Activated CD4-positive, alpha-beta memory T cell treated with anti-CD3 and anti-CD28 coated beads for 36 hours (primary cell): ENCODE data around the gene TLK2. TPM values are rescaled to one million over a fixed set of nuclear protein-coding genes. Genes with fewer than 3 reads are reported as not detected.

Experiments used
- CTCF ChIA-PET: fragments of 350-600 bp; sonication (Branson Sonifier 250); formaldehyde crosslinking; loops from one replicate; lab custom pipeline; 2021; ENCODE audit warnings: antibody characterized with exemption, inconsistent platforms; lab: Charles Lee
- POLR2A ChIA-PET: fragments of 350-600 bp; sonication (Branson Sonifier 250); formaldehyde crosslinking; loops from one replicate; lab custom pipeline; 2021; ENCODE audit warnings: antibody characterized with exemption; lab: Charles Lee
- DNase-seq: peaks from one replicate; pipeline ENCODE4 v3.0.0-alpha.2; 2020
- H3K27ac Mint-ChIP-seq: one replicate; pipeline ENCODE4 v1.8.0; 2021; ENCODE audit warnings: mixed read lengths
- H3K27me3 Mint-ChIP-seq: one replicate; pipeline ENCODE4 v1.8.0; 2021; ENCODE audit warnings: mixed read lengths
- H3K36me3 Mint-ChIP-seq: one replicate; pipeline ENCODE4 v1.8.0; 2021; ENCODE audit warnings: mixed read lengths
- H3K4me1 Mint-ChIP-seq: one replicate; pipeline ENCODE4 v1.8.0; 2021; ENCODE audit warnings: low read depth, mixed read lengths
- H3K4me3 Mint-ChIP-seq: one replicate; pipeline ENCODE4 v1.8.0; 2021; ENCODE audit warnings: mild to moderate bottlenecking, mixed read lengths
- H3K9me3 Mint-ChIP-seq: one replicate; pipeline ENCODE4 v1.8.0; 2021; ENCODE audit warnings: mixed read lengths
- intact Hi-C: fragments of 100-400 bp; cut with micrococcal nuclease; formaldehyde crosslinking; loops from one replicate; pipeline ENCODE4 v1.15.1; 2023
- total RNA-seq, 2 experiments: library from RNA; stranded (reverse); gene quantifications; one replicate each; pipeline ENCODE4 v1.2.3, GENCODE V29; 2021

The TLK2 gene
- total RNA-seq, 2 experiments from 2014 or later: 30.7 to 31.6 TPM

- Mint-ChIP-seq H3K27ac (peak overlapping the region; percentile 74), H3K27me3 (peaks cover 13% of the 10 kb centered on the region), H3K4me1 (peaks cover 15% of the 10 kb centered on the region), H3K9me3 (no peaks in the 10 kb centered on the region), H3K4me3 (peak overlapping the region; percentile 78), H3K36me3 (peaks cover 3% of the 10 kb centered on the region)
- ChIA-PET POLR2A (interaction anchor here (1.1 kb wide), 1 partner anchor 25 kb away, joined by 3 read pairs; no protein-coding TSS in a partner anchor), CTCF (interaction anchor here (1.1 kb wide), 2 partner anchors 9 to 44 kb away, joined by 3 to 5 read pairs; no protein-coding TSS in a partner anchor)
- intact Hi-C loops: loop anchor here (2.0 kb wide), 1 partner anchor 25 kb away; no protein-coding TSS in a partner anchor
- DNase-seq: peak; percentile 58
Observed at GRCh38 chr17:62627904-62628633, 149.4 kb downstream of the TLK2 start.

DNA sequence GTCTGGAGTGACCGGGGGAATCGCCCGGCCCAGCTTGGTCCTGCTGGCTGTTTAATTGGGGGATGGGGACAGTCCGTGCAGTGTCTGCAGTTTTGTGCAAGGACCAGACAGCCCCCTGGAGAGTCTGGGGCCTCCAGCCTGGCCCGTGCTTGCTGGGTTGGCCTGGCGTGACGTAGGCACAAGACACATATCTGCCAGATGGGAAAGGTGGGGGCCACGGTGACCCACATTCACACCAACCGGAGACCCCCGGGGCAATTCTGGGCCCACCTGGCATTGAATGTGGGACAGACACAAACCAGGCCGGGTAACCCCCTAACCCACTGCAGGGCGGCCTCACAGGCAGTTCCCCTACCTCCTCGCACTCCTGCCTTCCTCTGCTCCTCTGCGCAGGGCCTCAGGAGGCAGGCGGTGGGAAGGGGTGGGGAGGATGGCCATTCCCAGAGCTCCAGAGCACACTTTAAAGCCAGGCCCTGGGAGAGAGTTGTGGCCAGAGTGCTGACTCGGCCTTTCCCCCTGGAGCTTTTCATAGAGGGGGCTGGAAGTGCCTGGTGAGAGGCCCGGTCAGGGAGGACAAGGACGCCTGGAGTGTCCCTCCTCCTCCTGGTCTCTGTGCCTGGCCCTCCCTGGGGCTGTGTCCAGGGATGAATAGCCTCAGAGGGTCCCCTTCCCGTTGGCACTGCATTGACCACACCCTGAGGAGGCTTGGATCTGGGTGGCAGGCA, 150.4 kb downstream of the TLK2 start:
- no peak overlapping the region for H3K27ac Mint-ChIP-seq
- intact Hi-C loops: loop anchor here (2.0 kb wide), 1 partner anchor 24 kb away; no protein-coding TSS in a partner anchor
- POLR2A ChIA-PET: interaction anchor here (1.1 kb wide), 1 partner anchor 24 kb away, joined by 3 read pairs; no protein-coding TSS in a partner anchor

GRCh38 chr17:62629556-62630364, 151.1 kb downstream of the TLK2 start:
- Mint-ChIP-seq H3K9me3 (no peaks in the 10 kb centered on the region), H3K27ac (no peak overlapping the region), H3K4me3 (peak overlapping the region; percentile 78), H3K4me1 (peaks cover 15% of the 10 kb centered on the region), H3K36me3 (peaks cover 3% of the 10 kb centered on the region), H3K27me3 (peaks cover 15% of the 10 kb centered on the region)
- CTCF ChIA-PET: interaction anchor here (1.1 kb wide), 2 partner anchors 11 to 42 kb away, joined by 3 to 5 read pairs; no protein-coding TSS in a partner anchor
- POLR2A ChIA-PET: no interaction called here
- intact Hi-C loops: loop anchor here (2.0 kb wide), 1 partner anchor 23 kb away; no protein-coding TSS in a partner anchor
- no peak for DNase-seq

More for the DNA sequence above, 150.4 kb downstream of the TLK2 start:
- CTCF ChIA-PET: interaction anchor here (1.1 kb wide), 2 partner anchors 10 to 43 kb away, joined by 3 to 5 read pairs; no protein-coding TSS in a partner anchor
- H3K27me3 Mint-ChIP-seq: peaks cover 15% of the 10 kb centered on the region
- DNase-seq: no peak
- peaks cover 15% of the 10 kb centered on the region for H3K4me1 Mint-ChIP-seq
- peaks cover 3% of the 10 kb centered on the region for H3K36me3 Mint-ChIP-seq
- peak overlapping the region; percentile 78 for H3K4me3 Mint-ChIP-seq
- H3K9me3 Mint-ChIP-seq: no peaks in the 10 kb centered on the region

DNA sequence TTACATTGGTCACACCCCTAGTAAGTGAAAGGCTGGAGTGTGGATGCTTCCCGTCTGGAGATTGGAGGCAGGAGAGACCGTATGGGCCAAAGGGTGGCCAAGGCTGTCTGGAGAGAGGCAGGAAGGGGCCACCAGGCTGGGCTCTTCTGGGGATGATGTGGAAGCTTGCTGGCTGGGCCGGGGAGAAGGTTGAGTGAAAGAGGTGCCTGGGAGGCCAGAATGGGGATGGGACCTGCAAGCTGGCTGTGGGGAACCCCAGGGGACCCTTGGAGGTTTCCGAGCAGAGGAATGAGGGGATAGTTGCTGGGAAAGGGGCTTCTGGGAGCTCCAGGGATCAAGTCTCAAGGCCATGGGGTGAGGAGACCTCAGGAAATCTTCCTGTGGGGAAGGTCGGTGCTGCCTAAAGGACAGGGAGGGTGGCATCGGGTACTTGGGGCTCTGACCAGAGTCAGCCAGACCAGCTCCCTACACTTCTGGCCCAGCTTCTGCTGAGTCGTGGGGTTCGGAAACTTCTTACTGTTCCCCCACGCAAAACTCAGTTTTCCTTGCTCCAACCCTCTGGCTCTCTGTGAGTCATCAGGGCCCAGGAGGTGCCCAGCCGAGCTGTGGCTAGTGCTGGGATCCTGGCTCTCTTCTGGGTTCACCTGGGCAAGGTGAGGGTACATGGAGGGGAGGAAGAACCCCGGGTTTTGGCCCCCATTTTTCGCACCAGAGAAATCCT, 151.9 kb downstream of the TLK2 start:
- intact Hi-C loops: no loop called here
- peaks cover 15% of the 10 kb centered on the region for H3K27me3 Mint-ChIP-seq
- H3K4me3 Mint-ChIP-seq: no peak overlapping the region
- peaks cover 15% of the 10 kb centered on the region for H3K4me1 Mint-ChIP-seq
- H3K36me3 Mint-ChIP-seq: peaks cover 3% of the 10 kb centered on the region
- ChIA-PET CTCF (interaction anchor here (0.7 kb wide), 1 partner anchor 42 kb away, joined by 6 read pairs; no protein-coding TSS in a partner anchor), POLR2A (no interaction called here)
- no peaks in the 10 kb centered on the region for H3K9me3 Mint-ChIP-seq
- H3K27ac Mint-ChIP-seq: no peak overlapping the region
- DNase-seq: no peak

DNA sequence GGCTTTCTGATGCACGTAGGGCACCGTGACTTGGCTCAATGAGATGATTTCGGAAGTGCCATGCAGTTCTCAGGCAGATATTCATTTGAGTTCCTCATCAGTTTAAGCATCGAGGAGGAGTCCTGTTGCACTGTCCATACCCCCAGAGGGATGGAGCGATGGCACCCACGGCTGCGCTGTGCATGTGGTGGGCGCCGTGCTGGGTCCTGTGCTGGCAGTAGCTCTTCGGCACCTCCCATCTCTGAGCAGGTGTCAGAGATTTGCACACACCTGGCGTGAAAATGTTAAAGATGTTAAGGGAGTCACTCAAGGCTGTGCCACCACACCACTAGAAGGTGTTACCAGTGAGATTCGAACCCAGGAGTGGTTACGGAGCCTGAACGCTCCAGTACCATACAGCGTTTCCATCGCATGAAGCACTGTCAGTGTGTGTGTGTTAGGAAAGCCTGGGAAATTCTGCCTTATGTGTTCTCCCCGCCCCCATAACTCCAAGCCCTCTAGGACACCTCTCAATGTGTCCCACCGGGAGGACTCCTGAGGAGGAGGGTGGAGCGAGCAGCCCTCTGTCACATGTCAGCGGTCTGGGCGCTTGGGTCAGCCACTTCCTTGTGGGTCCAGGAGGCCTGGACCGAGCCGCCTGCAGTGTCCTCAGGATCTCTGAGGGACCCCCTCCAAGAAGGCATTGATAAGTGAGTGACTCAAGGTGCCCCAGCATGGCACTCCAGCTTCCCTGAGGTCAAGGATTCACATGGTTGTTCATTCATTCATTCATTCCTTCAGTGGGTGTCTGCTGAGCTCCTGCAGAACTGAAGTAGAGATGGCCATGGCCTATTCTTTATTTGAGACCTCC, 152.7 kb downstream of the TLK2 start:
- H3K9me3 Mint-ChIP-seq: no peaks in the 10 kb centered on the region
- no peak for DNase-seq
- POLR2A ChIA-PET: no interaction called here
- no peak overlapping the region for H3K4me3 Mint-ChIP-seq
- H3K27ac Mint-ChIP-seq: no peak overlapping the region
- CTCF ChIA-PET: interaction anchor here (0.7 kb wide), 1 partner anchor 41 kb away, joined by 6 read pairs; no protein-coding TSS in a partner anchor
- H3K36me3 Mint-ChIP-seq: peaks cover 3% of the 10 kb centered on the region
- intact Hi-C loops: no loop called here
- H3K4me1 Mint-ChIP-seq: peaks cover 15% of the 10 kb centered on the region
- H3K27me3 Mint-ChIP-seq: peaks cover 13% of the 10 kb centered on the region

- ChIA-PET POLR2A (no interaction called here), CTCF (no interaction called here)
- Mint-ChIP-seq H3K9me3 (no peaks in the 10 kb centered on the region), H3K4me1 (peaks cover 15% of the 10 kb centered on the region), H3K4me3 (no peak overlapping the region), H3K36me3 (peaks cover 3% of the 10 kb centered on the region), H3K27me3 (peaks cover 10% of the 10 kb centered on the region), H3K27ac (no peak overlapping the region)
- intact Hi-C loops: no loop called here
- DNase-seq: no peak
Observed at GRCh38 chr17:62631936-62632924, 153.6 kb downstream of the TLK2 start.

GRCh38 chr17:62637809-62638208, 159.2 kb downstream of the TLK2 start:
- Mint-ChIP-seq H3K9me3 (no peaks in the 10 kb centered on the region), H3K27me3 (peaks cover 12% of the 10 kb centered on the region), H3K4me1 (peaks cover 3% of the 10 kb centered on the region), H3K27ac (no peak overlapping the region), H3K36me3 (no peaks in the 10 kb centered on the region), H3K4me3 (no peak overlapping the region)
- ChIA-PET POLR2A (no interaction called here), CTCF (no interaction called here)
- intact Hi-C loops: no loop called here
- DNase-seq: no peak

GRCh38 chr17:62641153-62641552, 162.5 kb downstream of the TLK2 start:
- ChIA-PET CTCF (no interaction called here), POLR2A (no interaction called here)
- no peak for DNase-seq
- Mint-ChIP-seq H3K27ac (no peak overlapping the region), H3K27me3 (peaks cover 17% of the 10 kb centered on the region), H3K9me3 (no peaks in the 10 kb centered on the region), H3K4me3 (no peak overlapping the region), H3K36me3 (peaks cover 1% of the 10 kb centered on the region), H3K4me1 (peaks cover 9% of the 10 kb centered on the region)
- intact Hi-C loops: no loop called here

DNA sequence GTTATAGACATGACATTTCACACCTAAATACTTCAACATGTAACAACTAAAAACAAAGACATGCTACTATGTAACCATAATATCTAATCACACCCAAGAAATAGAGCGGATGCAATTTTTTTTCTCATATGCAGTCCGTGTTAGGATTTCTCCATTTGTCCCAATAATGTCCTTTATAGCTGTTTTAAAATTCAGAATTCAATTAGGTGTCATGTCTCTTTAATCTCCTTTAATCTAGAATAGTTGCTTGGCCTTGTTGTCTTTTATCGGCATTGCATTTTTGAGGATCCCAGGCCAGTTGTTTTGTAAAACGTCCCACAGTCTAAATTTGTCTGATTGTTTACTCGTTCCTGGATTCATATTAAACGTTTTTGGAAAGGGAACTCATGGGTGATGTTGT, 163.3 kb downstream of the TLK2 start:
- H3K4me3 Mint-ChIP-seq: no peak overlapping the region
- no peak for DNase-seq
- POLR2A ChIA-PET: no interaction called here
- intact Hi-C loops: no loop called here
- no peaks in the 10 kb centered on the region for H3K9me3 Mint-ChIP-seq
- H3K27ac Mint-ChIP-seq: no peak overlapping the region
- peaks cover 24% of the 10 kb centered on the region for H3K27me3 Mint-ChIP-seq
- peaks cover 9% of the 10 kb centered on the region for H3K4me1 Mint-ChIP-seq
- CTCF ChIA-PET: interaction anchor here (0.7 to 1.1 kb wide), 2 partner anchors 18 to 52 kb away, joined by 3 read pairs; no protein-coding TSS in a partner anchor
- H3K36me3 Mint-ChIP-seq: peaks cover 1% of the 10 kb centered on the region

DNA sequence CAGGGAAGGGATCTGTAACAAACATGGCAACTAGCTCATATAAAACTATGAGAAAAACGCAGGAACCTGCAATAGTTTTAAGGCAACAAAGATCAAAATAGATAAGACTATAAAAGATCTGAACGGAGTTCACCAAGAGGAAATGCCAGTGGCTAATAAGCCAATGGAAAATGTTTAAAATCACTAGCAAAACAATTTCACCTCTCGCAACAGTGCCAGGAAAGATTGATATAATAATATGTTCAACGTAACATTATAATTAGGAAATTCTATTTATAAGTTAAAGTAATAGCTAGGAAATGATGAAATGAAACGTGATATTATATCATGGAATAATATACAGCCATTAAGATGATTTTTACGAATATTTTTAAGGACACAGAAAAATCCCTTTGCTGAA, 164.9 kb downstream of the TLK2 start:
- intact Hi-C loops: no loop called here
- CTCF ChIA-PET: no interaction called here

More for the DNA sequence above, 164.9 kb downstream of the TLK2 start:
- Mint-ChIP-seq H3K9me3 (no peaks in the 10 kb centered on the region), H3K36me3 (peaks cover 1% of the 10 kb centered on the region), H3K27me3 (peaks cover 24% of the 10 kb centered on the region), H3K4me3 (no peak overlapping the region), H3K27ac (no peak overlapping the region), H3K4me1 (peaks cover 9% of the 10 kb centered on the region)
- no peak for DNase-seq
- POLR2A ChIA-PET: no interaction called here
